GM19397 (cell line): ENCODE results near the gene PDE4D.
"Not testable (repeated sequence)": the region's sequence is repeated elsewhere in the genome, so short reads cannot be mapped to it uniquely, and the experiment has no call there.

Experiments used
- ATAC-seq: cut with Tn5 transposase; IDR thresholded peaks from one replicate; pipeline ENCODE4 v1.9.1; 2021; ENCODE audit warnings: mild to moderate bottlenecking, moderate library complexity; ENCODE audit not compliant: unreplicated experiment

PDE4D gene

DNA sequence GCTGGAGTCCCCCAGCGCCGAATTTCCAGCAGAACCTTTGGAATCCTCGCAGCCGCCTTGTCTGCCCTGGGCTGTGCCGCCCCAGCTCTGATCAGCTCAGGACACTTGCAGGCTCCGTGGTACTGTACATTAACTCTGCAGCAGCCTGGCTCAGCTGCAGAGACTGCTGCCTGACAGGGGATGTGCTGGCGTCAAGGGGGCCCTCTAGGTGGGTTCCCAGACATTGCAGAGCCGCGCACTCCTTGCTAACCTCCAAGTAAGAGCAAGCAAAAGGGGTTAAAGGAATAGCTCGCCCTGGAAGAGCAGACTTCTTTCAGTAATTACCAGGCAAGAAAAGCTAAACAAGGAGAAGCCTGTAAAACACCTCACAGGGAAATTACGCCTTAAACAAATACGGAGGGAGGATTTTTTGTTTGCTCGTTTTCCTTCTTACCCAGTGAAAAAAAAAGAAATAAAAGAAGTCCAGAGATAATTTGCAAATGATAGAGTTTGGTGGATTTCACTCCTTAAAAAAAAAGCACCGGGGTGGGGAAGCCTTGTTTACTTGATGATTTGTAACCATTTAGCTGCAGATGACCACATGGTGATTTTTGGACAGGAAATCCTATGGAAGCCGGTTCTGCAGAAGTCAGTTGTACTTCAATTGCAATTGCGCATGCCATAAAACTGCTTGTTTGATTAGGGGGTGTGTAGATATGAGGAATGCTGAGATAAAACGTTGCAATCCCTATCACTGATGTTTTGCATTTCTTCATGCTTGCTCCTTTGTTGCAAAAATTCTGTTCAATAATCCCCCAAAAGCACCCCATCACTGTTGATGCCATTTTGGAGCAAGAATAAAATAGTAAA lies 305.8 kb downstream of the PDE4D start:
- no peak for ATAC-seq

DNA sequence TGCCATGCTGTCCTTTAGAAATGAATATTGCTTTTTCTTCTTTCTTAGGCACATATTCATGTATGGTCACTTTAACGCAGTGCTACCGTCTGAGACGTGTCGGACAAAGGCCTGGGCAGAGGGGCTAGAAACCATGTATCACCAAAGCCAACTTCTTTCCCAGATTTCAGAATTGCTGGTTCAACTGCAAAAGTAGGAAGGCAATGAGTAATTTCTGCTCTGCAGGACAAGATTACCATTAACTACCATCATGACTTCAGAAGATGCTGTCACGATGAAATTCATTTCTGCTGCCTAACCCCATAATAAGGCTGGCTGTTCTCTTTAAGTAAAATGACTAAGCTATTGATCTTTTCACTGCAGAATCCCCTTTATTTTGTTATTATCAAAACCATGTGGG lies 306.7 kb downstream of the PDE4D start:
- no peak for ATAC-seq

GRCh38 chr5:59584858-59585846 lies 308.4 kb downstream of the PDE4D start:
- ATAC-seq = no peak

DNA sequence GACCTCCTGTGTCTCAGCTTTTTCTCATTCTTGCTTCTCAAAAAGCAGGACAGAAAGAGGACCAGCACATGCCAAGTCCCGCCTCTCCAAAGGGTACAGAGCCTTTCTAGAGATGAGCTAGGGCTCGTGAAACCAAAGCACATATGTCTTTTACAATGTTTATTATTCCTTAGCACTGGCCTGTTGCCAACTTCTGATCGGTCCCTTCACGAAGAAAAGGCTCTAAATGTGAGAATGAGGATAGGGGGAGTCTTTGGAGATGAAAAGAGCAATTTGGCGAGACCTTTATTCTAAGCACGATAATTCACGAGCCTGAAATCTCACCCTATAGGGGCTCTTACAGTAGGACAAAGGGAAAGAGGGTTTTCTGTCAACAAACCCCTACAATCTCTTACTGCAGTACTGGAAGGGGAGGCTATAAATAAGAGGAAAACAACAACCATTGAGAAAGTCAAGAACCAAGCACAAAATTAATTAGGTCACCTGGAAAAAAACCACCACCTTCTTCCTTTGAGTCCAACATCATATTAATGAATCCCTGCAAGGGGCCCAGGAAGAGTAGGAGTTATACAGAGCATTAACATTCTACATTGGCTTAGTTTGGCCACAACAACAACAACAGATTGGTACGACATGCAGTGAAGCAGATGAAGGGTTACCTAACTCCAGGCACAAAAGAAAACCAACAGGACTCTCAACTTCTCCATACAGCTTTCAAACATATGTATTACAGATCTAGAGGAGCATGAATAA lies 309.5 kb downstream of the PDE4D start:
- ATAC-seq = no peak

- no peak for ATAC-seq
These were observed 310.2 kb downstream of the PDE4D start for GRCh38 chr5:59583151-59583809.

DNA sequence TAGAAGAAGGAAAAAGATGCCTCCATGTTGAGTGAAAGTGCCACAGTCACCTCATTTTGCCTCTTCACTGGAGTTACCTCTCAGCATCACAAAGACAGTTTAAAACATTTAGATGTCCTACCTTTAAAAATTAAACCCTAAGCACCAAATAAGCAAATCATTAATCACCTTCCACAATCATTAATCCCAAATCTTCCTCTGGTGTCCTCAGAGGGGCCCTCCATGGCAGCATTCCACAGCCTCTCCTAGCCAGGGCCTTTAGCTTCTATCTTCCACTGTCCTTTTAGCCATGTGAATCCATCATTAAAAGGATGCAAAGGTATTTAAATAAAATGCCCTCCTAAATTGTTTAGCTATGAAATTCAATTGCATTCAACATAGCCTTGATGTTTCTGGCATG lies 310.8 kb downstream of the PDE4D start:
- ATAC-seq = no peak

DNA sequence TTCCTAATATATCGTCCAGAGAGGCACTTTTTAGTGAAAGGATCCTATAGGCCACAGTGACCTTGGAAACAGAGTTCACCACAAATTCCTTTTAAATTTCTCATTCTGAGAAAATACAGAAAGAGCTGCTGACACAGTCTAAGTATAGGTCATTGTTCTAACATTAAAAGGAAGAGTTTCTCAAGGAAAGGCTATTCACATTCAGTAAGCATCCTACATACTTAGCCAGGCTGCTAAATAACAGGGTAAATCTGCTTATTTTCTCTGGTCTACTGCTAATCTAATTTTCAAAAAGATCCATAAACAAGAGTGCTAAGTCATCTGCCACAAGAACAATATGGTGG lies 313.7 kb downstream of the PDE4D start:
- ATAC-seq = no peak

GRCh38 chr5:59579101-59579823 lies 314.3 kb downstream of the PDE4D start:
- ATAC-seq = no peak

DNA sequence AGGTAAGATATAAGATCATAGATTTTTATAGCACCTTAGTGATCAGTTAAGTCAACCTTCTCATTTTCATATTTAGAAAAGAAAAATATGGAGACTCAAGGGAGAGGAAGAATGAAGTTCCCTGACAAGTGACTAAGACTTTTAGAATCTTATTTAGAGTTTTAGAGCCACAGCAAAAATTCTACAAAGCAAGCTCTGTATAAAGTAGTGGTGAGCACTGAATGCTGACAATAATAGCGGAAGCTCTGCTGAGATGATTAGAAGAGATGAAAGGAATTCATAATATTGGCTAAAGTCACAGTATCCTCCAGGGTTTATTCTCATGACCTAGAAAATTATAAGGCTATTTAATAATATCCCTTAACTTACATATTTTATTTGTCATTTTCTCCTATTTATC lies 316.0 kb downstream of the PDE4D start:
- ATAC-seq = no peak

GRCh38 chr5:59575648-59576445 lies 317.7 kb downstream of the PDE4D start:
- ATAC-seq = peak; percentile 68

DNA sequence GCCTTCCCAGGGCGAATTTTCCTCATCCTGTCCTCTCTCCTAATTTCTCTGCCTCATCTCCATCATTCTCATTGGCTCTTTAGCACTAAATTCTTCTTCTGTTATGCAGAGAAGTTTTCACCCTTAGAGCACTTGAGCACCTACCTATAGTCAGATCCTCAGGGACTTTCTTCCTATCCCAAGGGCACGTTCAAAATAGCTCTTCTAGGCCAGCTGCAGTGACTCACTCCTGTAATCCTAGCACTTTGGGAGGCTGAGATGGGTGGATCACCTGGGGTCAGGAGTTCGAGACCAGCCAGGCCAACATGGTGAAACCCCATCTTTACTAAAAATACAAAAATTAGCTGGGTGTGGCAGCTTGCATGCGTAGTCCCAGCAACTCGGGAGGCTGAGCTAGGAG lies 320.0 kb downstream of the PDE4D start:
- not testable (repeated sequence) for ATAC-seq

DNA sequence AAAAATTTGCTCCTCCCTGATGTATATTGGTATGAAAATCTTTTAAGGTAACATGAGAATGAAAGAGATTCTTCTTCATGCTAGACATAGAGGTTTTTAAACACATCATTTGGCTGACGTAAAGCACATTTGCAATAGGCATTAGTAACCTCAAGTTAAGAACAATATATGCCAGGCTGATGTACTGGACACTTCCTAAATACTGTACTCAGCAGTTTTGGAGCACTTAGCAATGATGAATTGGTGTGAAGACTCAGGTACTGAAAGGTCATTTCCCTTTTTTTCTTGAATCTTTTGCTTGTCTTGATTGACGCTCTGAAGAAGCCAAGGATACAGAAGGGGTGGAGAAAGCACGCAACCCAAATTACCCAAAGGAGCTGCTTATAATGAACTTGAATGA lies 322.5 kb downstream of the PDE4D start:
- no peak for ATAC-seq

DNA sequence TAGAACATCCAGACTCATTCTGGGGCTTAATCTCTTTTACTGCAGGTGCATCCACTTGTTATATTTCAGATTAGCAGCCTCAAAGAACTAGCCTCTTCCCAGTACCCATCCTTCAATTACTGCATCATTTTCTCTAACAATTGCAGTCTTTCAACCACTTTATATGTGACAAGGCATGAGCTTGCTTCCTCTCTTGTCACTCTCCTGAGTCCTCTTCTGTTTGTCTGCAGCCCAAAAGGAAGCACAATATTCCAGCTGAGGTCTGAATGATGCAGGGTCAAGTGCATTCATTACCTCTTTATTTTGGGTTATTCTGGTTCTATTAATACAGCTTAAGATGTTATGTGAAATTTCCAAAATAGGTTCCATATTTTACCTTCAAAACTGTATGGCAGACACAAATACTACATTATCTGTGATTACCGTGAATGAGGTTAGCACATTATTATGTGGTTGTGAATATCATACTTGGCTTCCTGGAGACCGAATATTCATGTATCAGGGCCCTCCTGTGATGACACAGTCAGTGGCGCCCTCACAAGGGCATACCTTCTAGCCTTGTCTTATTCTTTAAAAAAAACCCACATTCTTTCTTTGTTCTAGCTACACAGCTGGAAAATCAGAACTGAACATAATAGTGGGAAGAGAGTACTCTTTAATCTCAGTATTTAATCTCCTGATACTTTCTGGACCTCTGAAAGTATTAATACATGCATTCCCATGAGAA lies 323.8 kb downstream of the PDE4D start:
- ATAC-seq = no peak

GRCh38 chr5:59569158-59569557 lies 324.4 kb downstream of the PDE4D start:
- no peak for ATAC-seq

GRCh38 chr5:59568161-59568560 lies 325.4 kb downstream of the PDE4D start:
- ATAC-seq = no peak

DNA sequence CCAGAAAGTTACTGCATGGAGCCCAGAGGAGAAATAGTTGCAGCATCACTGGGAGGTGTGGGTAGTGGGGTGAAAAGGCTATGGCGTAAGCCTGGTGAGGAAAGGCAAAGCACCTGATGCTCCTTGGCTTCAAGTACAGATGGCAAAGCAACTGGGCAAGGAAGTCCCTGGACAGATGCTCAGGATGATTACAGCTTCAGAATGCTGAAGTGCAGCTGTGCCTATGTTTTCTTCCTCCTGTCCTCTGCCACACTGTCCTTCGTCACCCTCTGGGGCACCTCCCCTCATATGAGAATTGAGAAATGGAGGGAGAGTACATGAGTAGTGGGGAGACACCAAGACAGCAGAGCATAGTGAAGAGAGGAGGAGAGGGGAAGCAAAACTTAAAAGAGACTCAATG lies 328.0 kb downstream of the PDE4D start:
- no peak for ATAC-seq

DNA sequence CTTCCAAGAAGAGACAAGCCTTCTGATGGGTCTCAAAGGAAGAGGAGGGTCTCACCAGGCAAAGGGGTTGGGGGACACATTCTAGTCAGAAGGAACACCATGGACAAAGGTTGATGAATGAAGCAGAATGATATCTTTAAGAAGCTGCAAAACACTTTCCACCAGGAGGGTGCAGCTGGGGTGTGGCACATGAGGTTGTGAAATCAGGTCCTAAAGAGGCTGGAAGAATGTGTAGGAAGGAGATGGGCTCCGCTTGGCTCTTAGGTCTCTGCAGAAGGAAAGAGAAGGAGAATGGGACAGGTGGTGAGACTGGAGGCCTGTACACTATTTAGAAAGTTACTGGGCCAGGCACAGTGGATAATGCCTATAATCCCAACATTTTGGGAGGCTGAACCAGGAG lies 328.6 kb downstream of the PDE4D start:
- ATAC-seq = no peak

- peak; percentile 89 for ATAC-seq
These were observed 330.7 kb downstream of the PDE4D start for GRCh38 chr5:59562756-59563389.
